ENCODE measurements around the gene TMEM259.
A peak's percentile ranks its signal among the peaks of the same experiment; 100 is the strongest.
"Not testable (repeated sequence)": the region's sequence is repeated elsewhere in the genome, so short reads cannot be mapped to it uniquely, and the experiment has no call there.

TMEM259 gene

GRCh38 chr19:1040476-1041271 lies 19.8 kb upstream of the TMEM259 start:
- DNase-seq (ENCODE audit: low read depth, low spot score) = peak; percentile 97

GRCh38 chr19:1039646-1040475 lies 18.9 kb upstream of the TMEM259 start, which contains the start of gene ABCA7:
ABCA7 (plus strand) TSS chr19:1040107; CDS start chr19:1041362, 1,255 bp downstream.
- peak; percentile 99 for DNase-seq (ENCODE audit: low read depth, low spot score)

GRCh38 chr19:1038978-1039645 lies 18.2 kb upstream of the TMEM259 start:
- peak; percentile 24 for DNase-seq (ENCODE audit: low read depth, low spot score)

- no peak for DNase-seq (ENCODE audit: low read depth, low spot score)
These were observed 16.7 kb upstream of the TMEM259 start for GRCh38 chr19:1037621-1038064.

- no peak for DNase-seq (ENCODE audit: low read depth, low spot score)
These were observed 15.2 kb upstream of the TMEM259 start for GRCh38 chr19:1035998-1036621.

GRCh38 chr19:1032264-1032867 lies 11.4 kb upstream of the TMEM259 start:
- no peak for DNase-seq (ENCODE audit: low read depth, low spot score)

- DNase-seq (ENCODE audit: low read depth, low spot score) = peak; percentile 88
These were observed 7.4 kb upstream of the TMEM259 start for GRCh38 chr19:1028062-1028926.

GRCh38 chr19:1027650-1028061 lies 6.7 kb upstream of the TMEM259 start:
- peak; percentile 56 for DNase-seq (ENCODE audit: low read depth, low spot score)

GRCh38 chr19:1026783-1027649 lies 6.1 kb upstream of the TMEM259 start:
- DNase-seq (ENCODE audit: low read depth, low spot score) = no peak

- DNase-seq (ENCODE audit: low read depth, low spot score) = peak; percentile 88
These were observed 5.2 kb upstream of the TMEM259 start, which contains the start of gene CNN2 for GRCh38 chr19:1025960-1026782. CNN2 (plus strand) TSS chr19:1026608; CDS start chr19:1026662, 54 bp downstream.

GRCh38 chr19:1025080-1025479 lies 4.2 kb upstream of the TMEM259 start:
- not testable (repeated sequence) for DNase-seq (ENCODE audit: low read depth, low spot score)

- not testable (repeated sequence) for DNase-seq (ENCODE audit: low read depth, low spot score)
These were observed 2.9 kb upstream of the TMEM259 start for GRCh38 chr19:1023883-1024188.

- no peak for DNase-seq (ENCODE audit: low read depth, low spot score)
These were observed 699 bp downstream of the TMEM259 start for GRCh38 chr19:1019980-1020867.

- DNase-seq (ENCODE audit: low read depth, low spot score) = no peak
These were observed 1.3 kb downstream of the TMEM259 start for GRCh38 chr19:1019616-1019961.

GRCh38 chr19:1018932-1019615 lies 1.8 kb downstream of the TMEM259 start:
- no peak for DNase-seq (ENCODE audit: low read depth, low spot score)

GRCh38 chr19:1018393-1018792 lies 2.5 kb downstream of the TMEM259 start:
- DNase-seq (ENCODE audit: low read depth, low spot score) = no peak

- no peak for DNase-seq (ENCODE audit: low read depth, low spot score)
These were observed 3.0 kb downstream of the TMEM259 start for GRCh38 chr19:1017906-1018305.

Measured in ELF-1 (cell line).